WTC11 (cell line): Measurements from ENCODE around the gene GLE1. TPM values are rescaled to one million over a fixed set of nuclear protein-coding genes. Genes with fewer than 3 reads are reported as not detected.

ENCODE experiments used
- ATAC-seq: fragments of 200-7000 bp; cut with Tn5 transposase; 2 replicates; pipeline ENCODE4 v1.10.0; 2021; ENCODE audit warnings: mild to moderate bottlenecking, moderate library complexity
- CTCF ChIA-PET: fragments of 300-600 bp; sonication (Branson Sonifier 250); formaldehyde crosslinking; loops from one replicate; lab custom pipeline; 2021; ENCODE audit warnings: antibody characterized with exemption; lab: Charles Lee
- POLR2A ChIA-PET: fragments of 350-600 bp; sonication (Branson Sonifier 250); formaldehyde crosslinking; loops from one replicate; lab custom pipeline; 2021; ENCODE audit warnings: antibody characterized with exemption; lab: Charles Lee
- DNase-seq: peaks from one replicate; pipeline ENCODE4 v3.0.0; 2021; ENCODE audit warnings: low spot score
- H3K27ac Mint-ChIP-seq: 2 replicates; pipeline ENCODE4 v1.8.0; 2021; ENCODE audit warnings: mixed read lengths
- H3K27me3 Mint-ChIP-seq: 2 replicates; pipeline ENCODE4 v1.8.0; 2021; ENCODE audit warnings: low read depth, mild to moderate bottlenecking, moderate library complexity, mixed read lengths
- H3K36me3 Mint-ChIP-seq: 2 replicates; pipeline ENCODE4 v1.8.0; 2021; ENCODE audit warnings: mixed read lengths
- H3K4me1 Mint-ChIP-seq: 2 replicates; pipeline ENCODE4 v1.8.0; 2022; ENCODE audit warnings: mixed read lengths
- H3K4me3 Mint-ChIP-seq: 2 replicates; pipeline ENCODE4 v1.8.0; 2021; ENCODE audit warnings: mild to moderate bottlenecking, moderate library complexity, mixed read lengths
- H3K9me3 Mint-ChIP-seq: 2 replicates; pipeline ENCODE4 v1.8.0; 2021; ENCODE audit warnings: mixed read lengths
- CREM ChIP-seq: sonication (generic); formaldehyde crosslinking; IDR thresholded peaks from 2 replicates; pipeline ENCODE4 v1.8.1; 2022; ENCODE audit warnings: mild to moderate bottlenecking, missing genetic modification reagents, moderate library complexity
- ETV6 ChIP-seq: sonication (generic); formaldehyde crosslinking; IDR thresholded peaks from 2 replicates; pipeline ENCODE4 v1.8.1; 2022; ENCODE audit warnings: mild to moderate bottlenecking, missing genetic modification reagents
- FOXK1 ChIP-seq: sonication (generic); formaldehyde crosslinking; IDR thresholded peaks from 2 replicates; pipeline ENCODE4 v1.8.0; 2022; ENCODE audit warnings: mild to moderate bottlenecking, moderate library complexity, missing genetic modification reagents
- MYBL2 ChIP-seq: sonication (generic); formaldehyde crosslinking; IDR thresholded peaks from 2 replicates; pipeline ENCODE4 v1.8.1; 2023; ENCODE audit warnings: mild to moderate bottlenecking, moderate library complexity, missing genetic modification reagents
- NFE2L1 ChIP-seq: sonication (generic); formaldehyde crosslinking; IDR thresholded peaks from 2 replicates; pipeline ENCODE4 v1.8.1; 2023; ENCODE audit warnings: missing genetic modification reagents
- RELA ChIP-seq: sonication (generic); formaldehyde crosslinking; IDR thresholded peaks from 2 replicates; pipeline ENCODE4 v1.8.1; 2022; ENCODE audit warnings: missing genetic modification reagents, mild to moderate bottlenecking, borderline replicate concordance
- SMAD3 ChIP-seq: sonication (generic); formaldehyde crosslinking; IDR thresholded peaks from 2 replicates; pipeline ENCODE4 v1.8.0; 2022; ENCODE audit warnings: missing genetic modification reagents, mild to moderate bottlenecking, borderline replicate concordance
- ZNF138 ChIP-seq: sonication (generic); formaldehyde crosslinking; conservative IDR thresholded peaks from 2 replicates; pipeline ENCODE4 v1.8.1; 2022; ENCODE audit warnings: mild to moderate bottlenecking, moderate library complexity, missing genetic modification reagents
- ZNF281 ChIP-seq: sonication (generic); formaldehyde crosslinking; IDR thresholded peaks from 2 replicates; pipeline ENCODE4 v1.8.0; 2023; ENCODE audit warnings: mild to moderate bottlenecking, missing genetic modification reagents
- ZNF423 ChIP-seq: fragments of 250-450 bp; sonication (Bioruptor Pico); IDR thresholded peaks from 2 replicates; pipeline ENCODE4 v2.1.2; 2022; ENCODE audit warnings: mild to moderate bottlenecking, moderate library complexity
- total RNA-seq: library from RNA; stranded (reverse); gene quantifications from 3 replicates; pipeline ENCODE4 v1.2.3, GENCODE V29; 2021
- TF ChIP-seq, protein P1 (sequence below): sonication (generic); formaldehyde crosslinking; IDR thresholded peaks from 2 replicates; pipeline ENCODE4 v1.8.0; 2023; ENCODE audit warnings: missing genetic modification reagents, mild to moderate bottlenecking, borderline replicate concordance
- TF ChIP-seq, protein P2 (sequence below): sonication (generic); formaldehyde crosslinking; conservative IDR thresholded peaks from 2 replicates; pipeline ENCODE4 v1.8.1; 2023; ENCODE audit warnings: mild to moderate bottlenecking, low read depth, missing genetic modification reagents, moderate library complexity
- TF ChIP-seq, protein P3 (sequence below): sonication (generic); formaldehyde crosslinking; conservative IDR thresholded peaks from 2 replicates; pipeline ENCODE4 v1.8.1; 2022; ENCODE audit warnings: mild to moderate bottlenecking, missing genetic modification reagents
- TF ChIP-seq, protein P4 (sequence below): sonication (generic); formaldehyde crosslinking; IDR thresholded peaks from 2 replicates; pipeline ENCODE4 v1.8.1; 2023; ENCODE audit warnings: mild to moderate bottlenecking, missing genetic modification reagents
- TF ChIP-seq, protein P5 (sequence below): sonication (generic); formaldehyde crosslinking; IDR thresholded peaks from 2 replicates; pipeline ENCODE4 v1.8.0; 2022; ENCODE audit warnings: mild to moderate bottlenecking, missing genetic modification reagents
- TF ChIP-seq, protein P6 (sequence below): sonication (generic); formaldehyde crosslinking; IDR thresholded peaks from 2 replicates; pipeline ENCODE4 v1.8.1; 2022; ENCODE audit warnings: low read depth, missing genetic modification reagents, borderline replicate concordance

GLE1 gene
- total RNA-seq, 1 experiment from 2014 or later = 19.7 TPM

- no peak for TF ChIP-seq CREM
- TF ChIP-seq, protein P1, sequence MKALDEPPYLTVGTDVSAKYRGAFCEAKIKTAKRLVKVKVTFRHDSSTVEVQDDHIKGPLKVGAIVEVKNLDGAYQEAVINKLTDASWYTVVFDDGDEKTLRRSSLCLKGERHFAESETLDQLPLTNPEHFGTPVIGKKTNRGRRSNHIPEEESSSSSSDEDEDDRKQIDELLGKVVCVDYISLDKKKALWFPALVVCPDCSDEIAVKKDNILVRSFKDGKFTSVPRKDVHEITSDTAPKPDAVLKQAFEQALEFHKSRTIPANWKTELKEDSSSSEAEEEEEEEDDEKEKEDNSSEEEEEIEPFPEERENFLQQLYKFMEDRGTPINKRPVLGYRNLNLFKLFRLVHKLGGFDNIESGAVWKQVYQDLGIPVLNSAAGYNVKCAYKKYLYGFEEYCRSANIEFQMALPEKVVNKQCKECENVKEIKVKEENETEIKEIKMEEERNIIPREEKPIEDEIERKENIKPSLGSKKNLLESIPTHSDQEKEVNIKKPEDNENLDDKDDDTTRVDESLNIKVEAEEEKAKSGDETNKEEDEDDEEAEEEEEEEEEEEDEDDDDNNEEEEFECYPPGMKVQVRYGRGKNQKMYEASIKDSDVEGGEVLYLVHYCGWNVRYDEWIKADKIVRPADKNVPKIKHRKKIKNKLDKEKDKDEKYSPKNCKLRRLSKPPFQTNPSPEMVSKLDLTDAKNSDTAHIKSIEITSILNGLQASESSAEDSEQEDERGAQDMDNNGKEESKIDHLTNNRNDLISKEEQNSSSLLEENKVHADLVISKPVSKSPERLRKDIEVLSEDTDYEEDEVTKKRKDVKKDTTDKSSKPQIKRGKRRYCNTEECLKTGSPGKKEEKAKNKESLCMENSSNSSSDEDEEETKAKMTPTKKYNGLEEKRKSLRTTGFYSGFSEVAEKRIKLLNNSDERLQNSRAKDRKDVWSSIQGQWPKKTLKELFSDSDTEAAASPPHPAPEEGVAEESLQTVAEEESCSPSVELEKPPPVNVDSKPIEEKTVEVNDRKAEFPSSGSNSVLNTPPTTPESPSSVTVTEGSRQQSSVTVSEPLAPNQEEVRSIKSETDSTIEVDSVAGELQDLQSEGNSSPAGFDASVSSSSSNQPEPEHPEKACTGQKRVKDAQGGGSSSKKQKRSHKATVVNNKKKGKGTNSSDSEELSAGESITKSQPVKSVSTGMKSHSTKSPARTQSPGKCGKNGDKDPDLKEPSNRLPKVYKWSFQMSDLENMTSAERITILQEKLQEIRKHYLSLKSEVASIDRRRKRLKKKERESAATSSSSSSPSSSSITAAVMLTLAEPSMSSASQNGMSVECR (CRISPR knock-in tag) = no peak
- no peak for TF ChIP-seq SMAD3 (CRISPR knock-in tag)
- no peak for TF ChIP-seq ETV6 (CRISPR knock-in tag)
- TF ChIP-seq, protein P2, sequence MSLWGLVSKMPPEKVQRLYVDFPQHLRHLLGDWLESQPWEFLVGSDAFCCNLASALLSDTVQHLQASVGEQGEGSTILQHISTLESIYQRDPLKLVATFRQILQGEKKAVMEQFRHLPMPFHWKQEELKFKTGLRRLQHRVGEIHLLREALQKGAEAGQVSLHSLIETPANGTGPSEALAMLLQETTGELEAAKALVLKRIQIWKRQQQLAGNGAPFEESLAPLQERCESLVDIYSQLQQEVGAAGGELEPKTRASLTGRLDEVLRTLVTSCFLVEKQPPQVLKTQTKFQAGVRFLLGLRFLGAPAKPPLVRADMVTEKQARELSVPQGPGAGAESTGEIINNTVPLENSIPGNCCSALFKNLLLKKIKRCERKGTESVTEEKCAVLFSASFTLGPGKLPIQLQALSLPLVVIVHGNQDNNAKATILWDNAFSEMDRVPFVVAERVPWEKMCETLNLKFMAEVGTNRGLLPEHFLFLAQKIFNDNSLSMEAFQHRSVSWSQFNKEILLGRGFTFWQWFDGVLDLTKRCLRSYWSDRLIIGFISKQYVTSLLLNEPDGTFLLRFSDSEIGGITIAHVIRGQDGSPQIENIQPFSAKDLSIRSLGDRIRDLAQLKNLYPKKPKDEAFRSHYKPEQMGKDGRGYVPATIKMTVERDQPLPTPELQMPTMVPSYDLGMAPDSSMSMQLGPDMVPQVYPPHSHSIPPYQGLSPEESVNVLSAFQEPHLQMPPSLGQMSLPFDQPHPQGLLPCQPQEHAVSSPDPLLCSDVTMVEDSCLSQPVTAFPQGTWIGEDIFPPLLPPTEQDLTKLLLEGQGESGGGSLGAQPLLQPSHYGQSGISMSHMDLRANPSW = no peak
- TF ChIP-seq ZNF281 = no peak
- no peaks in the 10 kb centered on the region for H3K27me3 Mint-ChIP-seq
- no peak overlapping the region for H3K4me3 Mint-ChIP-seq
- H3K9me3 Mint-ChIP-seq = no peaks in the 10 kb centered on the region
- ATAC-seq = no peak
- no peak for DNase-seq
- POLR2A ChIA-PET = no interaction called here
- H3K4me1 Mint-ChIP-seq = no peaks in the 10 kb centered on the region
- peaks cover 45% of the 10 kb centered on the region for H3K36me3 Mint-ChIP-seq
- H3K27ac Mint-ChIP-seq = no peak overlapping the region
- CTCF ChIA-PET = interaction anchor here (1.0 kb wide), 1 partner anchor 44 kb away, joined by 5 read pairs; no protein-coding TSS in a partner anchor
Measured at GRCh38 chr9:128482186-128482585, 22.3 kb upstream of the GLE1 start.

GRCh38 chr9:128484686-128485413, 19.7 kb upstream of the GLE1 start:
- peaks cover 46% of the 10 kb centered on the region for H3K36me3 Mint-ChIP-seq
- peak overlapping the region; percentile 26; the same call in 1 of the 2 replicates for H3K27ac Mint-ChIP-seq
- no peak overlapping the region for H3K4me3 Mint-ChIP-seq
- TF ChIP-seq RELA = no peak
- TF ChIP-seq MYBL2 (CRISPR knock-in tag) = no peak
- no peak for TF ChIP-seq FOXK1 (CRISPR knock-in tag)
- TF ChIP-seq, protein P3, sequence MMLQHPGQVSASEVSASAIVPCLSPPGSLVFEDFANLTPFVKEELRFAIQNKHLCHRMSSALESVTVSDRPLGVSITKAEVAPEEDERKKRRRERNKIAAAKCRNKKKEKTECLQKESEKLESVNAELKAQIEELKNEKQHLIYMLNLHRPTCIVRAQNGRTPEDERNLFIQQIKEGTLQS (CRISPR knock-in tag) = no peak
- TF ChIP-seq, protein P4, sequence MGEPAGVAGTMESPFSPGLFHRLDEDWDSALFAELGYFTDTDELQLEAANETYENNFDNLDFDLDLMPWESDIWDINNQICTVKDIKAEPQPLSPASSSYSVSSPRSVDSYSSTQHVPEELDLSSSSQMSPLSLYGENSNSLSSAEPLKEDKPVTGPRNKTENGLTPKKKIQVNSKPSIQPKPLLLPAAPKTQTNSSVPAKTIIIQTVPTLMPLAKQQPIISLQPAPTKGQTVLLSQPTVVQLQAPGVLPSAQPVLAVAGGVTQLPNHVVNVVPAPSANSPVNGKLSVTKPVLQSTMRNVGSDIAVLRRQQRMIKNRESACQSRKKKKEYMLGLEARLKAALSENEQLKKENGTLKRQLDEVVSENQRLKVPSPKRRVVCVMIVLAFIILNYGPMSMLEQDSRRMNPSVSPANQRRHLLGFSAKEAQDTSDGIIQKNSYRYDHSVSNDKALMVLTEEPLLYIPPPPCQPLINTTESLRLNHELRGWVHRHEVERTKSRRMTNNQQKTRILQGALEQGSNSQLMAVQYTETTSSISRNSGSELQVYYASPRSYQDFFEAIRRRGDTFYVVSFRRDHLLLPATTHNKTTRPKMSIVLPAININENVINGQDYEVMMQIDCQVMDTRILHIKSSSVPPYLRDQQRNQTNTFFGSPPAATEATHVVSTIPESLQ (CRISPR knock-in tag) = no peak
- no peak for TF ChIP-seq ZNF138 (CRISPR knock-in tag)
- TF ChIP-seq, protein P5, sequence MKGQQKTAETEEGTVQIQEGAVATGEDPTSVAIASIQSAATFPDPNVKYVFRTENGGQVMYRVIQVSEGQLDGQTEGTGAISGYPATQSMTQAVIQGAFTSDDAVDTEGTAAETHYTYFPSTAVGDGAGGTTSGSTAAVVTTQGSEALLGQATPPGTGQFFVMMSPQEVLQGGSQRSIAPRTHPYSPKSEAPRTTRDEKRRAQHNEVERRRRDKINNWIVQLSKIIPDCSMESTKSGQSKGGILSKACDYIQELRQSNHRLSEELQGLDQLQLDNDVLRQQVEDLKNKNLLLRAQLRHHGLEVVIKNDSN (CRISPR knock-in tag) = no peak
- TF ChIP-seq, protein P6, sequence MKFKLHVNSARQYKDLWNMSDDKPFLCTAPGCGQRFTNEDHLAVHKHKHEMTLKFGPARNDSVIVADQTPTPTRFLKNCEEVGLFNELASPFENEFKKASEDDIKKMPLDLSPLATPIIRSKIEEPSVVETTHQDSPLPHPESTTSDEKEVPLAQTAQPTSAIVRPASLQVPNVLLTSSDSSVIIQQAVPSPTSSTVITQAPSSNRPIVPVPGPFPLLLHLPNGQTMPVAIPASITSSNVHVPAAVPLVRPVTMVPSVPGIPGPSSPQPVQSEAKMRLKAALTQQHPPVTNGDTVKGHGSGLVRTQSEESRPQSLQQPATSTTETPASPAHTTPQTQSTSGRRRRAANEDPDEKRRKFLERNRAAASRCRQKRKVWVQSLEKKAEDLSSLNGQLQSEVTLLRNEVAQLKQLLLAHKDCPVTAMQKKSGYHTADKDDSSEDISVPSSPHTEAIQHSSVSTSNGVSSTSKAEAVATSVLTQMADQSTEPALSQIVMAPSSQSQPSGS (CRISPR knock-in tag) = no peak
- no peak for TF ChIP-seq NFE2L1 (CRISPR knock-in tag)
- no peak for TF ChIP-seq ZNF423 (CRISPR knock-in tag)
- TF ChIP-seq, all 79 proteins: peak for 0
- Mint-ChIP-seq H3K4me1 (no peaks in the 10 kb centered on the region), H3K9me3 (no peaks in the 10 kb centered on the region), H3K27me3 (no peaks in the 10 kb centered on the region)
- ChIA-PET CTCF (interaction anchor here (0.7 to 2.2 kb wide), 5 partner anchors 10 to 123 kb away, joined by 3 to 11 read pairs (median 3); no protein-coding TSS in a partner anchor), POLR2A (interaction anchor here (0.5 kb wide), 1 partner anchor 23 kb away, joined by 4 read pairs; no protein-coding TSS in a partner anchor)
- DNase-seq (no peak), ATAC-seq (peak; percentile 65)
